ENCODE data around the gene OMP.

GRCh38 chr11:77144196-77144856 is 41.7 kb downstream of the OMP start:
- no peak for TF ChIP-seq TAF1 (IDR thresholded peaks at IDR 0.05; ENCODE audit: borderline replicate concordance, low read depth, low read length)
- no peak for TF ChIP-seq POLR2A (IDR thresholded peaks at IDR 0.05; ENCODE audit: low read depth, low read length)

All from GM12892 (cell line).